CD8-positive, alpha-beta memory T cell (primary cell): ENCODE measurements around the gene CLDND1. TPM values are rescaled to one million over a fixed set of nuclear protein-coding genes. Genes with fewer than 3 reads are reported as not detected.

Source experiments
- CTCF ChIA-PET: fragments of 350-600 bp; sonication (Branson Sonifier 250); formaldehyde crosslinking; loops from one replicate; lab custom pipeline; 2021; ENCODE audit warnings: antibody characterized with exemption; lab: Charles Lee
- POLR2A ChIA-PET: fragments of 350-600 bp; sonication (Branson Sonifier 250); formaldehyde crosslinking; loops from one replicate; lab custom pipeline; 2021; ENCODE audit warnings: antibody characterized with exemption; lab: Charles Lee
- DNase-seq, 5 donors: peaks; one replicate each; pipeline versions ENCODE4 v3.0.0 to v3.0.0-alpha.2; 2020 to 2022; ENCODE audit warnings: mixed read lengths in 1 of 5
- H3K27ac ChIP-seq: one replicate; pipeline ENCODE4 v1.7.0; 2013; ENCODE audit warnings: low read depth, mild to moderate bottlenecking, low read length, moderate library complexity
- H3K27me3 ChIP-seq: 2 replicates; pipeline ENCODE4 v1.7.0; 2013; ENCODE audit warnings: low read length, mild to moderate bottlenecking; ENCODE audit not compliant: insufficient read depth, poor library complexity, severe bottlenecking
- H3K36me3 ChIP-seq: 2 replicates; pipeline ENCODE4 v1.7.0; 2013; ENCODE audit warnings: mild to moderate bottlenecking, low read length, moderate library complexity; ENCODE audit not compliant: insufficient read depth
- H3K4me1 ChIP-seq: 2 replicates; pipeline ENCODE4 v1.7.0; 2013; ENCODE audit warnings: mild to moderate bottlenecking, low read length, moderate library complexity; ENCODE audit not compliant: insufficient read depth
- H3K4me3 ChIP-seq: 2 replicates; pipeline ENCODE4 v1.7.0; 2013; ENCODE audit warnings: mild to moderate bottlenecking, low read length
- H3K9me3 ChIP-seq: 2 replicates; pipeline ENCODE4 v1.7.0; 2013; ENCODE audit warnings: mild to moderate bottlenecking, low read length
- H3K27ac Mint-ChIP-seq, 8 donors: one replicate each; pipeline ENCODE4 v1.8.0; 2020 to 2021; ENCODE audit warnings: mixed read lengths in 8 of 8, mild to moderate bottlenecking in 6 of 8, inconsistent platforms in 3 of 8, moderate library complexity in 3 of 8
- H3K27me3 Mint-ChIP-seq, 2 donors: one replicate each; pipeline ENCODE4 v1.8.0; 2020 to 2021; ENCODE audit warnings: mixed read lengths in 2 of 2, mild to moderate bottlenecking in 1 of 2, moderate library complexity in 1 of 2
- H3K36me3 Mint-ChIP-seq, 3 donors: one replicate each; pipeline ENCODE4 v1.8.0; 2020 to 2021; ENCODE audit warnings: mixed read lengths in 3 of 3, inconsistent platforms in 1 of 3, mild to moderate bottlenecking in 1 of 3
- H3K4me1 Mint-ChIP-seq, 3 donors: one replicate each; pipeline ENCODE4 v1.8.0; 2020 to 2021; ENCODE audit warnings: mixed read lengths in 3 of 3, inconsistent platforms in 1 of 3, mild to moderate bottlenecking in 1 of 3
- H3K4me3 Mint-ChIP-seq, 7 donors: one replicate each; pipeline ENCODE4 v1.8.0; 2020 to 2021; ENCODE audit warnings: mixed read lengths in 7 of 7, mild to moderate bottlenecking in 6 of 7, moderate library complexity in 4 of 7, inconsistent platforms in 2 of 7
- H3K9me3 Mint-ChIP-seq, 5 donors: one replicate each; pipeline ENCODE4 v1.8.0; 2020 to 2022; ENCODE audit warnings: mixed read lengths in 5 of 5, mild to moderate bottlenecking in 3 of 5, moderate library complexity in 2 of 5, inconsistent platforms in 1 of 5
- polyA plus RNA-seq: library from polyadenylated mRNA; unstranded; fragments of 300-500 nt; fragmentation: Illumina TruSeq; gene quantifications from one replicate; pipeline ENCODE4 v1.2.3, GENCODE V29; 2021
- total RNA-seq, 2 experiments: library from RNA; stranded (reverse); gene quantifications; one replicate each; pipeline ENCODE4 v1.2.3, GENCODE V29; 2021

Gene CLDND1
- total and polyA plus RNA-seq, 3 experiments from 2014 or later = 210 to 315 (median 299) TPM

DNA sequence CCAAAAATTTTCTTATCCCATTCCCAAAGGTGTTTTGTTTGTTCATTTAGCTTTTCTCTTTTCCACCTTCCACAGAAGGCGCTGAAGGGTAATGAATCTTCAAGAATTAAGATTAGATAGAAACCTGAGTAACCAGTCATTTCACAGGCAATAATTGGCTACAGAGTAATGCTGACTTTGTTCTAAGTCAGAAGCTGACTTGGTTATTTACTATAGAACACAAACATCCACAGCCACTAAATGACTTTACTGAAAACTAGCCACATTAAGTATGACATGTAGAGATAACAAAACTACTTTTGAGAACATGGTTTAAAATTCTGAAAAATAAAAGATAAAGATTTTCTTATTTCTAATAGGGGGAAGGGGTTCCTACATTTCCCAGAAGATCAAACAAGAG lies 7.8 kb downstream of the CLDND1 start:
- POLR2A ChIA-PET = interaction anchor here (1.2 to 1.3 kb wide), 2 partner anchors 36 to 79 kb away, joined by 3 to 4 read pairs; partner anchors contain the start of gene CPOX
- peaks cover 10 to 90% (median 48%) of the 10 kb centered on the region in 3 donors for H3K36me3 Mint-ChIP-seq

DNA sequence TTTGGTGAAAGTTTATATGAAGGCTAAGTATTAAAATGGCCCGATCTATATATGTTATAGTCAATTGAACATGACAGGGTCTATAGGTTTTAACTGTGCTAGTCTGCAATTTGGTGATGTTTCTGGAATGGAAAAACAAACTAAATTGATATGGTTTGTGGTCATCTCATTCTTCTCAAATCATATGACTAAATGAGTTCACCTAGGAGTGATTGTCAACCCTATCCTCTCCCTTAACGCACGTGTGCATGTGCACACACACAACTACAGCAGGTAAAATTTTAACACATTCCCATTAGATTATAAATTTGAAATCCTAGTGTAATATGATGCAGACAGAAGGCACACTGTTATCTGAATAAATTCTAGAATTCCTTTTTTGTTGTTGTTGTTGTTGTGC lies 9.0 kb downstream of the CLDND1 start:
- ChIA-PET POLR2A (interaction anchor here (0.7 to 1.9 kb wide), 5 partner anchors 9 to 132 kb away, joined by 3 to 7 read pairs (median 4); partner anchors contain the start of gene CLDND1), CTCF (interaction anchor here (1.5 kb wide), 2 partner anchors 59 to 89 kb away, joined by 3 to 7 read pairs; no protein-coding TSS in a partner anchor)
- Histone ChIP-seq H3K27ac (no peak overlapping the region), H3K36me3 (peaks cover 21% of the 10 kb centered on the region), H3K9me3 (no peaks in the 10 kb centered on the region), H3K4me3 (no peak overlapping the region), H3K27me3 (no peaks in the 10 kb centered on the region), H3K4me1 (peaks cover 8% of the 10 kb centered on the region)
- Mint-ChIP-seq H3K27ac (peak overlapping the region in 3 of 8 donors; percentile 6 to 46 (median 12)), H3K36me3 (peaks cover 16 to 88% (median 45%) of the 10 kb centered on the region in 3 donors), H3K27me3 (no peaks in the 10 kb centered on the region), H3K9me3 (no peaks in the 10 kb centered on the region), H3K4me1 (peaks cover 62 to 95% (median 94%) of the 10 kb centered on the region in 3 donors), H3K4me3 (no peak overlapping the region)
- no peak for DNase-seq

More for the DNA sequence above, 7.8 kb downstream of the CLDND1 start:
- Histone ChIP-seq H3K4me1 (peaks cover 20% of the 10 kb centered on the region), H3K36me3 (peaks cover 30% of the 10 kb centered on the region), H3K27me3 (no peaks in the 10 kb centered on the region), H3K27ac (no peak overlapping the region), H3K4me3 (no peak overlapping the region), H3K9me3 (no peaks in the 10 kb centered on the region)
- no peaks in the 10 kb centered on the region for H3K9me3 Mint-ChIP-seq
- CTCF ChIA-PET = interaction anchor here (0.8 to 1.5 kb wide), 2 partner anchors 57 to 59 kb away, joined by 3 to 7 read pairs; no protein-coding TSS in a partner anchor
- H3K4me1 Mint-ChIP-seq = peaks cover 67 to 95% (median 95%) of the 10 kb centered on the region in 3 donors
- no peaks in the 10 kb centered on the region for H3K27me3 Mint-ChIP-seq
- H3K27ac Mint-ChIP-seq = peak overlapping the region in 6 of 8 donors; percentile 6 to 72 (median 23)
- DNase-seq = no peak
- peak overlapping the region in 1 of 7 donors; percentile 30 for H3K4me3 Mint-ChIP-seq

GRCh38 chr3:98513091-98513511 lies 9.6 kb downstream of the CLDND1 start:
- CTCF ChIA-PET = interaction anchor here (1.5 to 2.0 kb wide), 2 partner anchors 10 to 89 kb away, joined by 3 to 6 read pairs; partner anchors contain the start of gene CLDND1
- Histone ChIP-seq H3K4me3 (no peak overlapping the region), H3K27ac (no peak overlapping the region), H3K27me3 (no peaks in the 10 kb centered on the region), H3K4me1 (peaks cover 2% of the 10 kb centered on the region), H3K36me3 (peaks cover 15% of the 10 kb centered on the region), H3K9me3 (no peaks in the 10 kb centered on the region)
- peaks cover 62 to 95% (median 94%) of the 10 kb centered on the region in 3 donors for H3K4me1 Mint-ChIP-seq
- H3K4me3 Mint-ChIP-seq = no peak overlapping the region
- no peaks in the 10 kb centered on the region for H3K27me3 Mint-ChIP-seq
- H3K36me3 Mint-ChIP-seq = peaks cover 22 to 88% (median 44%) of the 10 kb centered on the region in 3 donors
- DNase-seq = no peak
- no peaks in the 10 kb centered on the region for H3K9me3 Mint-ChIP-seq
- POLR2A ChIA-PET = interaction anchor here (1.4 to 1.9 kb wide), 2 partner anchors 10 to 59 kb away, joined by 7 read pairs; partner anchors contain the start of gene CLDND1
- peak overlapping the region in 2 of 8 donors; percentile 8 to 20 for H3K27ac Mint-ChIP-seq

DNA sequence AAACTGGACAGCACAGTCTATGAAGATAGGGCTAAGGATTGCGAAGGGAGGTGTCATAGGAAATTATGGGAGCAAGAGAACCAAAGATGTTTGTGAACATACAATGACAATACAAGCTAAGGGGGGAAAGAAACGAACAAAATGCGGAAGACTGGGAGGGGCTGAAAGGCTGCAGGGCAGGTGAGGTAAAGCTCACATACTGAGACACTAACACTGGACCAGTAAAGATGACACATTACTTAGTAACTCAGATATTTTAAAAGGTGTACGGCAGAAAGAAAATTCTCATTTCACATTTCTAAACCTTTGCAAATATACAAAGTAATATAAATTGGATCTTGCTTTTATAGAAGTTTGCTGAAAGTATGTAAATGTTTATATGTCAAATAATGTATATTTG lies 10.1 kb downstream of the CLDND1 start:
- Histone ChIP-seq H3K27me3 (no peaks in the 10 kb centered on the region), H3K4me1 (no peaks in the 10 kb centered on the region), H3K36me3 (peaks cover 15% of the 10 kb centered on the region), H3K4me3 (no peak overlapping the region), H3K9me3 (no peaks in the 10 kb centered on the region), H3K27ac (no peak overlapping the region)
- Mint-ChIP-seq H3K9me3 (no peaks in the 10 kb centered on the region), H3K27ac (peak overlapping the region in 2 of 8 donors; percentile 30 to 91), H3K36me3 (peaks cover 22 to 87% (median 46%) of the 10 kb centered on the region in 3 donors), H3K27me3 (no peaks in the 10 kb centered on the region), H3K4me3 (no peak overlapping the region), H3K4me1 (peaks cover 59 to 92% (median 92%) of the 10 kb centered on the region in 3 donors)
- no peak for DNase-seq
- CTCF ChIA-PET = interaction anchor here (1.5 to 2.0 kb wide), 2 partner anchors 11 to 90 kb away, joined by 3 to 6 read pairs; partner anchors contain the start of gene CLDND1
- POLR2A ChIA-PET = interaction anchor here (1.4 to 1.9 kb wide), 2 partner anchors 10 to 60 kb away, joined by 7 read pairs; partner anchors contain the start of gene CLDND1

DNA sequence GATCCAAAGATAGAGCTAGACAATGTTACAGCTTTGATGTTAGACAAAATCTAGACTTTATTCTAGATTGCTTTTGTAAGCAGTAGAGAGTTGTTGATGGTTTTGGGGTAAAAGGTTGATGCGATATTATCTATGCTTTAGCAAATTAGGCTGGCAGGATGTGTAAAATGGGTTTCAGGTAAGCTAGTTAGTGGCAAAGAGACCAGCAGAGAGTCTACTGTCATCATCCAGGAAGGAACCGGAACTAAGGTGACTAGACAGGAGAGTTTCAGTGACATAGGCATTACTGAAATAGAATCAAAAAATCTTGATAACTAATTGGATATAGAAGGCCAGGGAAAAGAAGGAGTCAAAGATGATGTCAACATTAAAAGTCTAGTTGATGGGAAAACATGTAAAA lies 14.1 kb downstream of the CLDND1 start:
- peak overlapping the region in 7 of 8 donors; percentile 11 to 81 (median 52) for H3K27ac Mint-ChIP-seq
- Histone ChIP-seq H3K4me1 (no peaks in the 10 kb centered on the region), H3K4me3 (no peak overlapping the region), H3K9me3 (no peaks in the 10 kb centered on the region), H3K27ac (no peak overlapping the region), H3K27me3 (no peaks in the 10 kb centered on the region), H3K36me3 (no peaks in the 10 kb centered on the region)
- ChIA-PET POLR2A (interaction anchor here (0.7 to 2.1 kb wide), 5 partner anchors 14 to 76 kb away, joined by 3 to 5 read pairs (median 3); partner anchors contain the start of gene CLDND1), CTCF (interaction anchor here (1.2 to 1.8 kb wide), 2 partner anchors 57 to 64 kb away, joined by 3 to 5 read pairs; no protein-coding TSS in a partner anchor)
- no peaks in the 10 kb centered on the region for H3K9me3 Mint-ChIP-seq
- DNase-seq = no peak
- H3K36me3 Mint-ChIP-seq = peaks cover 35 to 66% (median 40%) of the 10 kb centered on the region in 3 donors
- no peaks in the 10 kb centered on the region for H3K27me3 Mint-ChIP-seq
- H3K4me1 Mint-ChIP-seq = peaks cover 35 to 72% (median 61%) of the 10 kb centered on the region in 3 donors
- H3K4me3 Mint-ChIP-seq = no peak overlapping the region

DNA sequence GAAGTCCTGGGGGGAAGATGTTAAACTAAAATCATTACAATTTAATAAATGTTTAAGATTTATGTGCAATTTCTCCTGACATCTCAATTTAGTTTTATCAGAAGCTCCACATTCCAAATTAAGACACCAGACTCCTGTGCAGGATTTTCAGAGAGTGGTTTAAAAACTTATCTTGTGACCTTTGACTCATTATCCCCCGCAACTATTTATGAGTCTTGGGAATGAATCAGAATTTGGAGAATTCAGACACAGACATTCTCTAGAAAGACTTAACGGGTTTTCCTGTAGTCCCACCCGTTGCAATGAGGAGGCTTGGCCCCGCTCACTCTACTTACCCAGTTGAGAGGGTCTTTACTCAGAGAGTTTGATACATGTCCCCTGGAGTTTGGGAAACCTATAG lies 18.2 kb downstream of the CLDND1 start:
- ChIA-PET CTCF (no interaction called here), POLR2A (no interaction called here)
- Mint-ChIP-seq H3K27ac (peak overlapping the region in 1 of 8 donors; percentile 58), H3K9me3 (no peaks in the 10 kb centered on the region), H3K36me3 (peaks cover 26 to 35% (median 29%) of the 10 kb centered on the region in 3 donors), H3K4me3 (no peak overlapping the region), H3K27me3 (no peaks in the 10 kb centered on the region), H3K4me1 (peaks cover 25 to 55% (median 39%) of the 10 kb centered on the region in 3 donors)
- no peaks in the 10 kb centered on the region for H3K27me3 ChIP-seq
- no peaks in the 10 kb centered on the region for H3K9me3 ChIP-seq
- H3K27ac ChIP-seq = no peak overlapping the region
- no peaks in the 10 kb centered on the region for H3K36me3 ChIP-seq
- H3K4me1 ChIP-seq = no peaks in the 10 kb centered on the region
- H3K4me3 ChIP-seq = no peak overlapping the region
- no peak for DNase-seq

DNA sequence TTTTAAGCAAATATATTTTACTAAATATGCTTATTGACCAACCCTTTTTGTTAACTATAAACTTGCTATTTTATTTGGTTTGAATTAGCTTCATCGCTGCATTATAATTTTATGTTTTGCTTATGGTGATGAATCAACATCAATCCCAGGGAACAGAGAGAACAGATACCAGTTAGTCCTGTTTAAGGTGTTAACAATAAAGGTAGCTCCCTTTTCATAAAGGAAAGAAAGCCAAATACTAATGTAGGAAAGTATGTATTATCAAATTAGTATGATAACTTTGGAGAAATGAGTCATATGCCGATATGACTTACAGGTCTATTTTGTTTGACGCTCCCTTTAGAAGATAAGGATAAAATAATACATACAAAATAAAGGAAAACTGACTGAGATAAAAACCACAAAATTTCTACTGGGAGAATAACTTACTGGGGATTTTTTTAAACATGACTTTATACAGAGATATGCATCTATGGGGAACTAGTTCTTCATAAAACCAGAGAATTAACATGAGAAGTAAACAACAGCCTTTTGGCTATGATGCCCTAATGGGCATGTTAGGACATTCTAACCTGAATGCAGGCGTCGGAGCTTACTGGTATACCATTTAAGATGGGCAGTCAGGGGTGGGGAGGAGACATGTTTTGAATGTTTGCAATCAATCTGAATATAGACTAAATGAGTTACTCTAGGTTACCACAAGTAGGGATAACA lies 20.7 kb downstream of the CLDND1 start:
- no peak for DNase-seq
- POLR2A ChIA-PET = no interaction called here
- H3K27me3 ChIP-seq = no peaks in the 10 kb centered on the region
- peaks cover 10 to 36% (median 22%) of the 10 kb centered on the region in 3 donors for H3K4me1 Mint-ChIP-seq
- no peaks in the 10 kb centered on the region for H3K9me3 ChIP-seq
- no peaks in the 10 kb centered on the region for H3K4me1 ChIP-seq
- no peak overlapping the region for H3K4me3 ChIP-seq
- peaks cover 15 to 18% (median 17%) of the 10 kb centered on the region in 3 donors for H3K36me3 Mint-ChIP-seq
- H3K4me3 Mint-ChIP-seq = no peak overlapping the region
- H3K27ac Mint-ChIP-seq = peak overlapping the region in 4 of 8 donors; percentile 3 to 89 (median 18)
- H3K27ac ChIP-seq = no peak overlapping the region
- H3K27me3 Mint-ChIP-seq = no peaks in the 10 kb centered on the region
- CTCF ChIA-PET = interaction anchor here (1.0 kb wide), 1 partner anchor 71 kb away, joined by 4 read pairs; no protein-coding TSS in a partner anchor
- H3K9me3 Mint-ChIP-seq = no peaks in the 10 kb centered on the region
- H3K36me3 ChIP-seq = no peaks in the 10 kb centered on the region
